ENCODE results near the gene LONRF3. TPM values are rescaled to one million over a fixed set of nuclear protein-coding genes. Genes with fewer than 3 reads are reported as not detected.

The LONRF3 gene
- total RNA-seq, 6 experiments from 2014 or later = 6.2 to 13.5 (median 9.4) TPM

DNA sequence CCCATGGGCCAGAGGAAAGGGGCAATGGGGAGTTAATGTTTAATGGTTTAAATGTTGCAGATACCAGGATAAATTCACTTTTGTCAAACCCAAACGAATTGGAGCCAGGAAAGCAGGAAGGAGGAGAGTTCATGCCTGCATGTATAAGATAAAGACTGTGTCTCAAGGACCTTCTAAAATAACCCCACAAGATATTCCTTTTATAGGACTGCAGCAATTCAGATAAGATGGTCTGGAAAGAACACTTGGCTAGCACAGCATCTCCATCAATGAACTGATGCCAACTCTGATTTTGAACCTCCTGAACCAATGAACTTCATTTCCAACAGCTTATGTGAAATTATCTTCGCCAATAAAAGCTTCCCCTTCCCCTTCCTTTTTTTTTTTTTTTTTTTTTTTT lies 31.3 kb upstream of the LONRF3 start:
- WGBS (ENCODE audit: insufficient coverage, low coverage, low lambda C conversion rate, missing lambda C conversion rate) = 27% methylated on average over 2 of the region's 2 CpGs
- no peaks in the 10 kb centered on the region for H3K4me1 ChIP-seq
- no peak overlapping the region for H3K4me3 ChIP-seq
- no peak overlapping the region for H3K27ac ChIP-seq
- H3K9me3 ChIP-seq = no peaks in the 10 kb centered on the region
- H3K36me3 ChIP-seq = no peaks in the 10 kb centered on the region
- ATAC-seq (peak in 1 of 4 donors; percentile 52), DNase-seq (no peak)
- intact Hi-C loops (cut with DNase I) = no loop called here
- H3K27me3 ChIP-seq = no peaks in the 10 kb centered on the region
- TF ChIP-seq, protein P1, sequence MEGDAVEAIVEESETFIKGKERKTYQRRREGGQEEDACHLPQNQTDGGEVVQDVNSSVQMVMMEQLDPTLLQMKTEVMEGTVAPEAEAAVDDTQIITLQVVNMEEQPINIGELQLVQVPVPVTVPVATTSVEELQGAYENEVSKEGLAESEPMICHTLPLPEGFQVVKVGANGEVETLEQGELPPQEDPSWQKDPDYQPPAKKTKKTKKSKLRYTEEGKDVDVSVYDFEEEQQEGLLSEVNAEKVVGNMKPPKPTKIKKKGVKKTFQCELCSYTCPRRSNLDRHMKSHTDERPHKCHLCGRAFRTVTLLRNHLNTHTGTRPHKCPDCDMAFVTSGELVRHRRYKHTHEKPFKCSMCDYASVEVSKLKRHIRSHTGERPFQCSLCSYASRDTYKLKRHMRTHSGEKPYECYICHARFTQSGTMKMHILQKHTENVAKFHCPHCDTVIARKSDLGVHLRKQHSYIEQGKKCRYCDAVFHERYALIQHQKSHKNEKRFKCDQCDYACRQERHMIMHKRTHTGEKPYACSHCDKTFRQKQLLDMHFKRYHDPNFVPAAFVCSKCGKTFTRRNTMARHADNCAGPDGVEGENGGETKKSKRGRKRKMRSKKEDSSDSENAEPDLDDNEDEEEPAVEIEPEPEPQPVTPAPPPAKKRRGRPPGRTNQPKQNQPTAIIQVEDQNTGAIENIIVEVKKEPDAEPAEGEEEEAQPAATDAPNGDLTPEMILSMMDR (IDR thresholded peaks at IDR 0.05) = no peak
- TF ChIP-seq POLR2A (IDR thresholded peaks at IDR 0.05) = no peak

DNA sequence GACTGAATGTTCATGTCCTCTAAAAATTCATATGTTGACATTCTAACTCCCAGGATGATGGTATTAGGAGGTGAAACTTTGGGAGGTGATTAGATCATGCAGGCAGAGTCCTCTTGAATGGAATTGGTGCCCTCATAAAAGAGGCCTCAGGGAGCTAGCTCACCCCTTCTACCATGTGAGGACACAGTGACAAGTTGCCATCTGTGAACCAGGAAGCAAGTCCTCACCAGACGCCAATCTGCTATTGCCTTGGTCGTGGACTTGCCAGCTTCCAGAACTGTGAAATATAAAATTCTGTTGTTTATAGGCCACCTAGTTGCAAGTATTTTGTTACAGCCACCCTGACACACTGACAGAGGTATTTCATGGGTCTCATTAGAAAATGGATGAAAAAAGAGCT lies 28.5 kb upstream of the LONRF3 start:
- no peaks in the 10 kb centered on the region for H3K4me1 ChIP-seq
- H3K27me3 ChIP-seq = no peaks in the 10 kb centered on the region
- no peak overlapping the region for H3K27ac ChIP-seq
- no peak overlapping the region for H3K4me3 ChIP-seq
- DNase-seq (no peak), ATAC-seq (no peak)
- WGBS (ENCODE audit: insufficient coverage, low coverage, low lambda C conversion rate, missing lambda C conversion rate) = 75% methylated on average over 2 of the region's 2 CpGs
- H3K36me3 ChIP-seq = no peaks in the 10 kb centered on the region
- TF ChIP-seq, protein P1 (IDR thresholded peaks at IDR 0.05) = no peak
- TF ChIP-seq POLR2A (IDR thresholded peaks at IDR 0.05) = no peak
- intact Hi-C loops (cut with DNase I) = no loop called here
- H3K9me3 ChIP-seq = no peaks in the 10 kb centered on the region

DNA sequence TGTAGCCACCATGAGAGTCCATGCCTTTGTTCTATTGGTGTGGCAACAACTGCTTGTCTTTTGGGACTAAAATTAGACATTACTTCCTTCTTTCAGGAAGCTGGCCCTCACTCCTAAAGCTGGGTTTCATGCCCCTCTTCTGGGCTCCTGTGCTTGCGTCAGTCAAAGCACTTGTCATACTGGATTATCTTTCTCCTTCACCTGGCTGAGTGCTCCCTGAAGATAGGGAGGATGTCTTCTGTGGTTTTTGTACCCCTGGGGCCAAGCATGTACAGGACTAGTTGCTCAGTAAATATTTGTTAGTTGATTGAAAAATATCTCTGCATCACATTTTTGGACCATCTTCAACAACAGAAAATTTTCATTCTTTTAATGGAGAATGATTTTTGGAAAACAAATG lies 26.1 kb upstream of the LONRF3 start:
- WGBS (ENCODE audit: insufficient coverage, low coverage, low lambda C conversion rate, missing lambda C conversion rate) = 29% methylated on average over 1 of the region's 1 CpG
- no peak for ATAC-seq
- intact Hi-C loops (cut with DNase I) = no loop called here
- no peaks in the 10 kb centered on the region for H3K9me3 ChIP-seq
- H3K36me3 ChIP-seq = no peaks in the 10 kb centered on the region
- no peak overlapping the region for H3K27ac ChIP-seq
- H3K4me1 ChIP-seq = no peaks in the 10 kb centered on the region
- TF ChIP-seq POLR2A (IDR thresholded peaks at IDR 0.05) = no peak
- TF ChIP-seq, protein P1 (IDR thresholded peaks at IDR 0.05) = no peak
- DNase-seq = no peak
- H3K27me3 ChIP-seq = no peaks in the 10 kb centered on the region
- H3K4me3 ChIP-seq = no peak overlapping the region

DNA sequence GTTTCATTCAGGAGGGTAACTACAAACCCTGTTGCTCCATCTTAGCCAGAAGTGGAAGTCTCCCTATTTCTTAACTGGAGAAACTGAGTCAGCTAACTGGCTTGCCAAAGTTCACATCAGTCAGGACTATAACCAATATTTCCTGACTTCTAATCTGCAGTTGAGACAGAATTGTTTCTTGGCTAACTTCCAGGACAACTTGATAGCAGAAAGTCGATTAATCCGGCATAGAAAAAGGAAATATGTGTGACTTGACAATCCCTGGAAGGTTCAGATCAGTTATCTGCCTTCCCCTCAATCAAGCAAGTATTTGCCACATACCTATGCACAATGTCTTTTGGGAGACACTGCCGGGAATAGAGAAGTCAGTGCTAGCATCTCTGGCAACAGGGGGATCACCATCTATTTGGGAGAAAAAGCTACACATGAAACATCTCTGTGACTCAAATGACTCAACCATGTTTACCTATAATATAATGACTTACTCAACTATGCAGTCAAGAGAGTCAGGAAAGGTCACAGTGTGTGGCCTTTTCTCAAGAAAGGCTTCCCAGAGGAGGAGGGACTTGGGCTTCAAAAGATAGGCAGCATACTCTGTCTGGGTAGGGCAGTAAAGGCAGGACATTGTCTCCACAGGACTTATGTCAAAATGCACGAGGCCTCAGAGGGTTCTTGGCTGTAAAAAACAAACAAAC lies 12.4 kb upstream of the LONRF3 start:
- no peak for DNase-seq
- Histone ChIP-seq H3K27ac (no peak overlapping the region), H3K36me3 (no peaks in the 10 kb centered on the region), H3K27me3 (no peaks in the 10 kb centered on the region), H3K4me1 (no peaks in the 10 kb centered on the region), H3K4me3 (no peak overlapping the region), H3K9me3 (no peaks in the 10 kb centered on the region)
- TF ChIP-seq, protein P1 (IDR thresholded peaks at IDR 0.05) = no peak
- no peak for TF ChIP-seq POLR2A (IDR thresholded peaks at IDR 0.05)
- 53% methylated on average over 4 of the region's 4 CpGs for WGBS (ENCODE audit: insufficient coverage, low coverage, low lambda C conversion rate, missing lambda C conversion rate)
- peak in 1 of 4 donors; percentile 45 for ATAC-seq
- intact Hi-C loops (cut with DNase I) = no loop called here

Measured in right lobe of liver (tissue), 6 donors.